Measurements from ENCODE around the gene DENND4A. TPM values are rescaled to one million over a fixed set of nuclear protein-coding genes. Genes with fewer than 3 reads are reported as not detected.

The DENND4A gene
- total RNA-seq, 1 experiment from 2014 or later, result 13.2 TPM

GRCh38 chr15:65612949-65613744 lies 178.9 kb downstream of the DENND4A start:
- H3K27ac ChIP-seq (ENCODE audit: low read depth, low read length, poor library complexity, severe bottlenecking), result no peak overlapping the region
- no peak for DNase-seq (ENCODE audit: low spot score)

DNA sequence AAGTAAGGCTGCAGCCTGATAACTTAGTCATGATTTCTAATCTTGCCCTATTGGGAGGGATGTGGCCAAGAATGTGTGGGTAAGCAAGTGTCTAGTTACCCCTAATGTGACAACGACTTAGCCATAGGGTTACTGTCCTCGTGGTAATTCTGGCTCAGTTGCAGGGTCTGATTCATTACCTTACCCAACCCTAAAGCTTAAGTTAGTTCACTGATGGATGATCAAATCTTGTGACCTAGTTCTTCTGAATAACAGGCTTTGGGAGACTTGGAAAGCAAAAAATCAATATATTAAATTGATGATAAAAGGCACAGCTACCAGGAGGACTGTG lies 179.5 kb downstream of the DENND4A start:
- intact Hi-C loops (cut with micrococcal nuclease; ENCODE audit: unreplicated experiment), result no loop called here
- Histone ChIP-seq H3K36me3 (ENCODE audit: insufficient read depth, low read length, poor library complexity, severe bottlenecking) (no peaks in the 10 kb centered on the region), H3K27me3 (replicated peaks; ENCODE audit: insufficient read depth, low read depth, low read length, poor library complexity) (no peaks in the 10 kb centered on the region), H3K4me3 (ENCODE audit: low read depth, low read length, poor library complexity, severe bottlenecking) (no peak overlapping the region), H3K9me3 (ENCODE audit: low read depth, low read length, poor library complexity, severe bottlenecking) (no peaks in the 10 kb centered on the region), H3K4me1 (ENCODE audit: insufficient read depth, low read length, poor library complexity, severe bottlenecking) (peaks cover 16% of the 10 kb centered on the region), H3K27ac (ENCODE audit: low read depth, low read length, poor library complexity, severe bottlenecking) (no peak overlapping the region)
- no peak for DNase-seq (ENCODE audit: low spot score)
- BruUV-seq (replicated peaks), result no TSS peak
- TF ChIP-seq, protein P1, sequence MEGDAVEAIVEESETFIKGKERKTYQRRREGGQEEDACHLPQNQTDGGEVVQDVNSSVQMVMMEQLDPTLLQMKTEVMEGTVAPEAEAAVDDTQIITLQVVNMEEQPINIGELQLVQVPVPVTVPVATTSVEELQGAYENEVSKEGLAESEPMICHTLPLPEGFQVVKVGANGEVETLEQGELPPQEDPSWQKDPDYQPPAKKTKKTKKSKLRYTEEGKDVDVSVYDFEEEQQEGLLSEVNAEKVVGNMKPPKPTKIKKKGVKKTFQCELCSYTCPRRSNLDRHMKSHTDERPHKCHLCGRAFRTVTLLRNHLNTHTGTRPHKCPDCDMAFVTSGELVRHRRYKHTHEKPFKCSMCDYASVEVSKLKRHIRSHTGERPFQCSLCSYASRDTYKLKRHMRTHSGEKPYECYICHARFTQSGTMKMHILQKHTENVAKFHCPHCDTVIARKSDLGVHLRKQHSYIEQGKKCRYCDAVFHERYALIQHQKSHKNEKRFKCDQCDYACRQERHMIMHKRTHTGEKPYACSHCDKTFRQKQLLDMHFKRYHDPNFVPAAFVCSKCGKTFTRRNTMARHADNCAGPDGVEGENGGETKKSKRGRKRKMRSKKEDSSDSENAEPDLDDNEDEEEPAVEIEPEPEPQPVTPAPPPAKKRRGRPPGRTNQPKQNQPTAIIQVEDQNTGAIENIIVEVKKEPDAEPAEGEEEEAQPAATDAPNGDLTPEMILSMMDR (conservative IDR thresholded peaks at IDR 0.05; ENCODE audit: low read depth, low read length), result no peak
- no peak for TF ChIP-seq EZH2 (IDR thresholded peaks at IDR 0.05; ENCODE audit: borderline replicate concordance, low read depth, low read length, poor library complexity, severe bottlenecking)
- CTCF ChIA-PET, result no interaction called here
- POLR2A ChIA-PET (ENCODE audit: low non-redundant PET), result no interaction called here

More at GRCh38 chr15:65612949-65613744, 178.9 kb downstream of the DENND4A start:
- H3K36me3 ChIP-seq (ENCODE audit: insufficient read depth, low read length, poor library complexity, severe bottlenecking), result no peaks in the 10 kb centered on the region
- H3K4me3 ChIP-seq (ENCODE audit: low read depth, low read length, poor library complexity, severe bottlenecking), result no peak overlapping the region
- intact Hi-C loops (cut with micrococcal nuclease; ENCODE audit: unreplicated experiment), result no loop called here
- no TSS peak for BruUV-seq (replicated peaks)
- H3K4me1 ChIP-seq (ENCODE audit: insufficient read depth, low read length, poor library complexity, severe bottlenecking), result peaks cover 16% of the 10 kb centered on the region
- ChIA-PET CTCF (no interaction called here), POLR2A (ENCODE audit: low non-redundant PET) (no interaction called here)
- TF ChIP-seq EZH2 (IDR thresholded peaks at IDR 0.05; ENCODE audit: borderline replicate concordance, low read depth, low read length, poor library complexity, severe bottlenecking), result no peak
- TF ChIP-seq, protein P1 (conservative IDR thresholded peaks at IDR 0.05; ENCODE audit: low read depth, low read length), result no peak
- H3K9me3 ChIP-seq (ENCODE audit: low read depth, low read length, poor library complexity, severe bottlenecking), result no peaks in the 10 kb centered on the region
- H3K27me3 ChIP-seq (replicated peaks; ENCODE audit: insufficient read depth, low read depth, low read length, poor library complexity), result no peaks in the 10 kb centered on the region

DNA sequence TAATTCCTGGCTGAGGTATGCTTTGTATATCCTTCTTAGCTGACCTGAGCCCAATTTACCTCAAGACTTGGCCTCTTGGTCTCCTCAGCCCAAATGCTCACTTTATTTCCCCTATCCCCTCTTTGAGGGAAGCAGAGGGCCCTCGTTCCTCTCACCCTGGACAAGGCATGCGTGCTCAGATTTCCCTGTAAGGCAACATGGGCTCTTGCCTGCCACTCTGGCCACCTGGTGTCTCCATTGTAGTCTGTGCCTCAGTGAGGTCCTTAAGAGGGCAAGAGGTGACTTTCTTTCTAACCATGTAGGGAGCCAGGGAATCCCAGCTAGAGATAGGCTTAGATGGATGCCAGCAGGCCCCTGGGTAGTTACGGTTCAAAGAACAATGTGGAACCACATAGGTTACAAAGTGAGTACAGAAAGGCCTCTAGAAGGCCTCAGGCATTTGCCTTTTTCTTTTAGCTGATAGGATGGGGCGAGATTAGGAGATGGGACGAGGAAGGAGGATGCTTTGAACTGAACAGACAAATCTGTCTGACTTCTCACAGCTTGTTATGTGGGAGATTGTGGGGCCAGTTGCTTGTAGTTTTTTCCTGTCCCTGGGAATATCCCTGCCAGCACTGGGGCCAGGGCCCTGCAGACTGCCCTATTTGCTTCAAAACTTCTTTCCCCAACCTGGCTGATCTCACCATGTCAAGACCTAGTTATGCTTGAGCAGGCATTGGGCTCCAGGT lies 180.0 kb downstream of the DENND4A start:
- DNase-seq (ENCODE audit: low spot score), result no peak
- intact Hi-C loops (cut with micrococcal nuclease; ENCODE audit: unreplicated experiment), result no loop called here
- no peaks in the 10 kb centered on the region for H3K9me3 ChIP-seq (ENCODE audit: low read depth, low read length, poor library complexity, severe bottlenecking)
- H3K27me3 ChIP-seq (replicated peaks; ENCODE audit: insufficient read depth, low read depth, low read length, poor library complexity), result no peaks in the 10 kb centered on the region
- peak overlapping the region; percentile 90 for H3K27ac ChIP-seq (ENCODE audit: low read depth, low read length, poor library complexity, severe bottlenecking)
- POLR2A ChIA-PET (ENCODE audit: low non-redundant PET), result no interaction called here
- no TSS peak for BruUV-seq (replicated peaks)
- H3K4me3 ChIP-seq (ENCODE audit: low read depth, low read length, poor library complexity, severe bottlenecking), result peak overlapping the region; percentile 83
- no peaks in the 10 kb centered on the region for H3K36me3 ChIP-seq (ENCODE audit: insufficient read depth, low read length, poor library complexity, severe bottlenecking)
- TF ChIP-seq, protein P1 (conservative IDR thresholded peaks at IDR 0.05; ENCODE audit: low read depth, low read length), result no peak
- TF ChIP-seq EZH2 (IDR thresholded peaks at IDR 0.05; ENCODE audit: borderline replicate concordance, low read depth, low read length, poor library complexity, severe bottlenecking), result no peak
- CTCF ChIA-PET, result no interaction called here
- H3K4me1 ChIP-seq (ENCODE audit: insufficient read depth, low read length, poor library complexity, severe bottlenecking), result peaks cover 16% of the 10 kb centered on the region

All from A673 (cell line).